ENCODE results near the gene BBOX1.

The BBOX1 gene

DNA sequence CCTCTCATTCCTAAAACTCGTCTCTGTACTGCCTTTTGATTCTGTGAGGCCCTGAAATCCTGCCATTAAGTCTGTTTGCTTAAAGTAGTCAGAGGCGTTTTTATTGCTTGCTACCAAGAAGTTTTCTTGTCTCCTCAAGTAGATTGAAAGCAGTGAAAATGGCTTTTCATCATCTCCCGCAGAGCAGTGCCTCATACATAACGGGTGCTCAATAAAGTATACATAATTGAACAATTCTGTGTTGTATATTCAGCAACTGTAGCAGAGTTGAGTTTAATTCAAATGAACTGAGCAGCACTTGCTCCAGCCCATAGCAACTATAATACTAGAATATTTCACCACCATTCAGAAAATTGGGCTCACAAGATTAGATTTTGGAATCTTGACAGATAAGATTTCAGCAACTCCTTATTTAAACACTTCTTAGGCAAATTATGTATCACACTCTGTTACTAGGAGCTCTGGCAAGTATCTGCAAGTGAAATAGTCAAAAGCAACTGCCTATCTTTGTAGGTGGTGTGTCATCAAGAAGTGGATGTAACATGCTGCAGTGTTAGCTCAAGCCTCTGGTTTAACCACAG, 26.7 kb upstream of the BBOX1 start:
- TF ChIP-seq GATA3 (IDR thresholded peaks at IDR 0.05; ENCODE audit: low read depth, low read length) (no peak), GATA2 (IDR thresholded peaks at IDR 0.05; ENCODE audit: low read depth, low read length) (no peak)

GRCh38 chr11:27018902-27019529, 21.6 kb upstream of the BBOX1 start:
- TF ChIP-seq GATA2 (IDR thresholded peaks at IDR 0.05; ENCODE audit: low read depth, low read length) (no peak), GATA3 (IDR thresholded peaks at IDR 0.05; ENCODE audit: low read depth, low read length) (no peak)

DNA sequence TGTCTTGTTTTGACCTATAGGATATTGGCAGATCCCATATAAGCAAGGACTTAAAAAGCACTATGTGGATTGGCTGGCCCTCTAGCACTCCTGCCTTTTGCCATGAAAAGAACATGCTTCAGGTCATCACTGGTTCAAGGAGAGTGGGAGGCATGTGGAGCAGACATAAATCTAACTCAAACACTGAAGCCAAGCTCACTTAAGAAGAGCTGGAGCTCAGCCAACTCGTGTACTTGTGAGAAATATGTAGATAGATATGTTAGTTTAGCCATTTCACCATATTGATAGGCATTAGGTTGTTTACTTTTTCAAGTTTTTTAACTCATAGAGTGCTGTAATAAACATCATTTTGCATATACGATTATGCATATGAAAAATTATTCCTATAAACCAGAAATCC, 19.9 kb upstream of the BBOX1 start:
- TF ChIP-seq GATA3 (IDR thresholded peaks at IDR 0.05; ENCODE audit: low read depth, low read length) (no peak), GATA2 (IDR thresholded peaks at IDR 0.05; ENCODE audit: low read depth, low read length) (no peak)

- 0 out of 2 replicates have a peak, but pooled peaks have one; percentile 60 for TF ChIP-seq GATA3 (IDR thresholded peaks at IDR 0.05; ENCODE audit: low read depth, low read length)
- TF ChIP-seq GATA2 (IDR thresholded peaks at IDR 0.05; ENCODE audit: low read depth, low read length) = no peak; the same call in 1 of the 2 replicates
Observed at GRCh38 chr11:27022659-27023251, 17.9 kb upstream of the BBOX1 start.

DNA sequence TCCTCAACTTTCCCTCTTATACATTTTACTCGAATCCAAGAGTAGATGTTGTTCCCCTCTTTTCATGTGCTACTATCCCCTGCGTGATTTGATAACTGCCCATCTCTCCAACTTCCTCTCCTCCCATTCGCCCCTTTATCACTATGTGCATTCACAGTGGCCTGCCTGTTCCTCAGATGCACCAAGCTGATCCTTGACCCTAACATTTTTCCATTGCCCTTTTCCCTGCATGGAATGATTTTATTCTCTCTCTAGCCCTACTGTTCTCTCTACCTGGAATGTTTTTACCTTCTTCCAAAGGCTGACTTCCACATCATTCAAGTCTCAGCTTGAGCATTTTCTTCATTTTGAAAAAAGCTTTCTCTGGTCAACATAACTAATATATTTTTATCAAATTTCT, 15.8 kb upstream of the BBOX1 start:
- TF ChIP-seq GATA3 (IDR thresholded peaks at IDR 0.05; ENCODE audit: low read depth, low read length) = no peak

- TF ChIP-seq GATA2 (IDR thresholded peaks at IDR 0.05; ENCODE audit: low read depth, low read length) (no peak), GATA3 (IDR thresholded peaks at IDR 0.05; ENCODE audit: low read depth, low read length) (no peak)
Observed at GRCh38 chr11:27025312-27025955, 15.2 kb upstream of the BBOX1 start.

DNA sequence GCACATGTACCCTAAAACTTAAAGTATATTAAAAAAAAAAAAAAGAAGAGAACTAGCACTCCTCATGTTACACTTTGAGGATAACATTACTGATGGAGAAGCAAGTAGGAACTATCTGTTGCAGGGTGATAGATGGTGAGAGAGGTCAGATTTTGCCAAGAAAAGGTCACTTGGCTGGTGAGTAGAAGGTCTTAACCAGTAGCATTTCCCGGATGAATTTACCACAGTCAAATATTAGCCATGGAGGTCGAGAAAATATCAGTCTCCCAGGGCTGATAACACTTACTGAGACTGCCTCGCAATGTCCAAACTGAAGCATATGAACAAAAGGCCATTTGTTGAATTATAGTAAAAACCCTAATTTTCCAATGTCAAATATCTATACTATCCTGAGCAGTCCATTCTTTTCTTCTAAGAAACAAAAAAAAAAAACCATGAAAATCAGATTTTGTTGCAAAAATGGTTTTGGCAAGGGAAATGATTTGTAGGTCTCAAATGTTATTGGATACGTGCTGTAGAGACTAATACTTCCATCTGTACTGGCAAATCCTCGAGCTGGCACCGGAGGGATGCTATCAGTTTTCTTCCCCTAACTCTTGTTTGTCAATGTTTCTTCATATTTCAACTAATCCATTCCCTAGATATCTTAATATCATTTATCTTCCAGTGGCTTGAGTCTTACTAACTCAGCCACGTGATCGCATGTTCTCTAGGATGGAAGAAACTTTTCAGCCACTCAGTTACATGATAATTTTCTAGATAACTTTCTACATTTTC, 14.5 kb upstream of the BBOX1 start:
- TF ChIP-seq GATA3 (IDR thresholded peaks at IDR 0.05; ENCODE audit: low read depth, low read length) (no peak), GATA2 (IDR thresholded peaks at IDR 0.05; ENCODE audit: low read depth, low read length) (no peak)

DNA sequence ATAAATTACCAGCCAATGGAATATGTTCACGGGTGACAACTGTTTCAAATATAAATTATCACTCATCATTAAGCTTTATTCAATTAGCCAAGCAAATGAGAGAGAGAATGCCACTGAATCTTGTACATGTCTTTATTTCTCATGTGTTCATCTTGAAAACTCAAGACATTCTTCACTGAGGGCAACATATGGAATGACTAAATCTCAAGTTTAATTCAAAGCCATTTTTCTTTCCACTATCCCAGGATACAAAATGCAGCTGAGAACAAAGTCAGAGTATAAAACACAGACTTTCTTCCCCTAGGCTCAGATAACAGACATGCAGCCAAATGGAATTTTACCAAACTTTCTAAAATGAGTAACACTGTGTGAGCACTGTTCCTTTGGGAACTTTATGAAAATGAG, 12.1 kb upstream of the BBOX1 start:
- TF ChIP-seq GATA3 (IDR thresholded peaks at IDR 0.05; ENCODE audit: low read depth, low read length) = no peak
- TF ChIP-seq GATA2 (IDR thresholded peaks at IDR 0.05; ENCODE audit: low read depth, low read length) = no peak

DNA sequence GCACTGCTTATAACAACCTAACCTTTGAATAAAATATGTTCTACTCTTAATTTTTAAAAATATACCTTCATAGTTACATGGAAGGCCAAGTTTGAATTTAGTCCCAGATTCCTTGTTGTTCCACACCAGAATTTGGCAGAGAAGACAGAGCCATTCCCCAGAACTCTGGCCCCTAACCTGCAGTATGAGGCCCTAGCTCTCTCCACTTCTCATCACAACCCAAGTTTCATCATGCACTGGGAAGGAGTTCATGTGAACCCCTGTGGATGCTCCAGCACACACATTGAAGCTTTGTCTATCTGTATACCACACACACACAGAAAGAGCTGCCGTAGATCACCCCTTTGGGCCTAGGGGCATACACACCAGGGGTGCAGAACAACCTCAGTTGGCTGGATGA, 10.6 kb upstream of the BBOX1 start:
- TF ChIP-seq GATA3 (IDR thresholded peaks at IDR 0.05; ENCODE audit: low read depth, low read length) (no peak), GATA2 (IDR thresholded peaks at IDR 0.05; ENCODE audit: low read depth, low read length) (no peak)

GRCh38 chr11:27031754-27032153, 8.9 kb upstream of the BBOX1 start:
- no peak for TF ChIP-seq GATA3 (IDR thresholded peaks at IDR 0.05; ENCODE audit: low read depth, low read length)
- no peak for TF ChIP-seq GATA2 (IDR thresholded peaks at IDR 0.05; ENCODE audit: low read depth, low read length)

GRCh38 chr11:27039873-27040272, 742 bp upstream of the BBOX1 start:
- TF ChIP-seq GATA2 (IDR thresholded peaks at IDR 0.05; ENCODE audit: low read depth, low read length) (no peak), GATA3 (IDR thresholded peaks at IDR 0.05; ENCODE audit: low read depth, low read length) (no peak)

- TF ChIP-seq GATA2 (IDR thresholded peaks at IDR 0.05; ENCODE audit: low read depth, low read length) = no peak
- TF ChIP-seq GATA3 (IDR thresholded peaks at IDR 0.05; ENCODE audit: low read depth, low read length) = no peak
Observed at GRCh38 chr11:27041141-27041899, 705 bp downstream of the BBOX1 start.

- TF ChIP-seq GATA3 (IDR thresholded peaks at IDR 0.05; ENCODE audit: low read depth, low read length) (no peak), GATA2 (IDR thresholded peaks at IDR 0.05; ENCODE audit: low read depth, low read length) (no peak)
Observed at GRCh38 chr11:27046956-27047355, 6.3 kb downstream of the BBOX1 start.
